ENCODE results near the gene TMED8.

Gene TMED8

DNA sequence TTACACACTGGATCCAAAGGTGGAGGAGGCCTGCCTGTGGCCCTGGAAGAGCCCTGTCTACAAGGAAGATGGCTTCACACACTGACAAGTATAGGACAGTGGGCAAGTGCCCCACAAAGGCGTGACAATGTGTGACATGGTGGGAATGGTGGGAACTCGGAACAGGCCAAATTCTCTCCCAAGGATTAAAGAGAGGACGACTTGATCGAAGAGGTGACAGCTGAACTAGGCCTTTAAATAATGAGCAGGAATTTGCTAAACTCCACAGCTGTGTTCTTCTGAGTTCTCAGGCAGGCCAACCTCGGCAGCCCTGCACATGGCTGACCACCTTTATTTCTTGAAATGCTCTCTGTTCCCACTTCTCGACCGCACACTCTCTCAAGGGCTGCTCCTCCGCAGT is 80.0 kb downstream of the TMED8 start:
- no peak for DNase-seq (ENCODE audit: low read depth)

DNA sequence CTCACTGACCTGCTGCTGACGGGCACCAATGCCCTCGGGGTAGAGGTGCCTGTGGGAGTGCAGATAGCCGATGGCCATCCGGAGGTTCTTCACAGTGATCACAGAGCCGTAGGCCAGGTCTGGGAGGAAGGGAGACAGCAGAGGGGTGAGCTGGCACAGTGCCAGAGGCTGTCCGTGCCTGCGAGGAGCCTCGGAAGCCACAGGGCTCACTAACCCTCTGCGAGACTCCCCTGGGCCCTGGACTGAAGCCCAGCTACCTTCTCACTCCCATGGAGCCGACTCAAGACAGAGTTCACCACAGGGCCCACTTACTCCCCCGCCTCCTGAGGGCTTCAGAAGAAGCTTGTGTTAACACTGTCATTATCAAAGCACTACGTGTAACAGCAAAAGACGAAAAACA is 80.7 kb downstream of the TMED8 start:
- DNase-seq (ENCODE audit: low read depth), result no peak

DNA sequence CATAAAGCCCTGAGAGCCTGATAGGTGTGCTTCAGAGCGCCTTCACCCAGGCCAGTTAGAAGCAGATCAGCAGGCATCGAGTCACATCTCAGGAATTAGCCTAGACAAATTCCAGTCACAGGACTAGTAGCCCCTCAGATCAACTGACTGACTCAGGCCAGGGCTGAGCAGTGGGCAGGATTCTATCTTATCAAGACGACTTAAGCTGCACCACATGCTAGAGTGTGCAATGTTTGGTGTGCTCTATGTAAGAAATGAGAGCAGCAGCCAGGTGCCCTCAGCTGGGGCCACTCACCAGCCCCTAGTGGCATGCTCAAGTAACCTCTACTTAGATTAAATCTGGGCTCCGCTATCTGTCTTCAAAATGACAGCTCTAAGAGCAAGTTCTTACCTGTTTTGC is 86.2 kb downstream of the TMED8 start:
- DNase-seq (ENCODE audit: low read depth), result no peak

DNA sequence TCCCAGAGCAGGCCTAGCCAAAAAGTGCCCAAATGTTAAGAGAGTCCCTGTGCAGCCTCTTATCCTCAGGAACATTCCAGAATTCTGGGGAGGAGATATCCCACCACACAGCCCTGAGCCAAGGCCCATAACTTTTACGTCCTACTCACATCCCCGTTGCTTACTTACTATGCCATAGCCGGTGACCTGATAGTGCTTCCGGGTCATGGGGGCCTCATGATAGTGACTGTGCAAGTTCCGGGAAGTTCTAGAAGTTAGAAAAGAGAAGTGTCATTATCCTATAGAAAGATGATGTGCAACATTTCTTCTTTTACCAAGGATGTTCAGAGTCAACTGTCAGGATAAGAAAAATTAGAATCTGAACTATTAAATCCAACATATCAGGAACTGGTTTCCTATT is 90.3 kb downstream of the TMED8 start:
- DNase-seq (ENCODE audit: low read depth), result no peak
